Bronchial epithelial cell (primary cell): Measurements from ENCODE around the gene RADIL. TPM values are rescaled to one million over a fixed set of nuclear protein-coding genes. Genes with fewer than 3 reads are reported as not detected.

Experiments
- DNase-seq: peaks from one replicate; pipeline ENCODE4 v3.0.0-alpha.2; 2010; ENCODE audit warnings: low read depth
- FAIRE-seq: peaks from 2 replicates; lab custom pipeline; 2011; peaks lifted over from hg19 to GRCh38; lab: Jason Lieb, UNC
- H3K27me3 ChIP-seq: 2 replicates; pipeline ENCODE4 v1.5.1; 2011; ENCODE audit warnings: low read length; ENCODE audit not compliant: control insufficient read depth, insufficient read depth
- H3K36me3 ChIP-seq: 2 replicates; pipeline ENCODE4 v1.5.1; 2011; ENCODE audit warnings: low read length; ENCODE audit not compliant: control insufficient read depth, insufficient read depth
- H3K4me3 ChIP-seq: 2 replicates; pipeline ENCODE4 v1.5.1; 2011; ENCODE audit warnings: mild to moderate bottlenecking, low read depth, low read length, control low read depth
- CTCF ChIP-seq: IDR thresholded peaks from 2 replicates; pipeline ENCODE4 v1.5.1; 2011; ENCODE audit warnings: mild to moderate bottlenecking, moderate library complexity, low read length, control low read depth, inconsistent platforms; ENCODE audit not compliant: insufficient read depth, severe bottlenecking
- total RNA-seq: library from RNA; depleted of rRNA; stranded (reverse); fragments of >200 nt; gene quantifications from 2 replicates; pipeline ENCODE4 v1.2.1, GENCODE V29; 2014

Gene RADIL
- total RNA-seq, 1 donor from 2014 or later: under 0.01 TPM

- Histone ChIP-seq H3K4me3 (no peak overlapping the region), H3K27me3 (no peaks in the 10 kb centered on the region), H3K36me3 (peaks cover 36% of the 10 kb centered on the region)
- DNase-seq (peak; percentile 53), FAIRE-seq (no peak)
- peak; percentile 96 for TF ChIP-seq CTCF
These were observed 129.7 kb downstream of the RADIL start for GRCh38 chr7:4753598-4754432.

- Histone ChIP-seq H3K36me3 (peaks cover 37% of the 10 kb centered on the region), H3K27me3 (no peaks in the 10 kb centered on the region), H3K4me3 (no peak overlapping the region)
- DNase-seq (no peak), FAIRE-seq (no peak)
- no peak for TF ChIP-seq CTCF
These were observed 132.0 kb downstream of the RADIL start for GRCh38 chr7:4751398-4751947.

GRCh38 chr7:4749798-4750197 lies 133.7 kb downstream of the RADIL start:
- TF ChIP-seq CTCF: no peak
- FAIRE-seq: no peak

GRCh38 chr7:4749363-4749762 lies 134.2 kb downstream of the RADIL start:
- Histone ChIP-seq H3K36me3 (peaks cover 21% of the 10 kb centered on the region), H3K27me3 (no peaks in the 10 kb centered on the region), H3K4me3 (no peak overlapping the region)
- no peak for TF ChIP-seq CTCF
- DNase-seq (no peak), FAIRE-seq (no peak)

More at GRCh38 chr7:4749798-4750197, 133.7 kb downstream of the RADIL start:
- no peak overlapping the region for H3K4me3 ChIP-seq
- no peak for DNase-seq
- peaks cover 25% of the 10 kb centered on the region for H3K36me3 ChIP-seq
- H3K27me3 ChIP-seq: no peaks in the 10 kb centered on the region

Other genes with a start within 250 kb of the RADIL start
- gene FOXK1, start 201.4 kb downstream of the RADIL start, total RNA-seq: 13.7 and 17.6 TPM in 2 replicates
- 24.5 and 25.5 TPM in 2 replicates for gene AP5Z1, start 108.1 kb downstream of the RADIL start, total RNA-seq
- gene PAPOLB, start 21.7 kb downstream of the RADIL start, total RNA-seq: under 0.01 TPM in 1 of 2 replicates, not detected in the other
- not detected in 2 replicates for gene MMD2, start 75.5 kb upstream of the RADIL start, total RNA-seq
- 10.0 and 10.6 TPM in 2 replicates for gene RBAK, start 162.1 kb upstream of the RADIL start, total RNA-seq